ENCODE results near the gene TEX29.

Gene TEX29

GRCh38 chr13:111322001-111322915 lies 1.8 kb downstream of the TEX29 start:
- no peak for DNase-seq (ENCODE audit: low read depth in 2 of 2)

- DNase-seq (ENCODE audit: low read depth in 2 of 2), result no peak
These were observed 2.5 kb downstream of the TEX29 start for GRCh38 chr13:111322916-111323331.

- no peak for DNase-seq (ENCODE audit: low read depth in 2 of 2)
These were observed 3.1 kb downstream of the TEX29 start for GRCh38 chr13:111323549-111323948.

- no peak for DNase-seq (ENCODE audit: low read depth in 2 of 2)
These were observed 3.7 kb downstream of the TEX29 start for GRCh38 chr13:111323950-111324651.

GRCh38 chr13:111324736-111325135 lies 4.3 kb downstream of the TEX29 start:
- no peak for DNase-seq (ENCODE audit: low read depth in 2 of 2)

GRCh38 chr13:111325146-111325890 lies 4.9 kb downstream of the TEX29 start:
- no peak for DNase-seq (ENCODE audit: low read depth in 2 of 2)

- DNase-seq (ENCODE audit: low read depth in 2 of 2), result no peak
These were observed 5.6 kb downstream of the TEX29 start for GRCh38 chr13:111325941-111326620.

GRCh38 chr13:111326621-111326965 lies 6.2 kb downstream of the TEX29 start:
- DNase-seq (ENCODE audit: low read depth in 2 of 2), result no peak

GRCh38 chr13:111326981-111327642 lies 6.7 kb downstream of the TEX29 start:
- DNase-seq (ENCODE audit: low read depth in 2 of 2), result no peak

GRCh38 chr13:111327730-111328573 lies 7.5 kb downstream of the TEX29 start:
- DNase-seq (ENCODE audit: low read depth in 2 of 2), result no peak

GRCh38 chr13:111328574-111329410 lies 8.3 kb downstream of the TEX29 start:
- no peak for DNase-seq (ENCODE audit: low read depth in 2 of 2)

GRCh38 chr13:111329641-111330040 lies 9.2 kb downstream of the TEX29 start:
- no peak for DNase-seq (ENCODE audit: low read depth in 2 of 2)

GRCh38 chr13:111330066-111330610 lies 9.7 kb downstream of the TEX29 start:
- no peak for DNase-seq (ENCODE audit: low read depth in 2 of 2)

- DNase-seq (ENCODE audit: low read depth in 2 of 2), result no peak
These were observed 14.9 kb downstream of the TEX29 start for GRCh38 chr13:111335298-111335697.

GRCh38 chr13:111336666-111337065 lies 16.2 kb downstream of the TEX29 start:
- DNase-seq (ENCODE audit: low read depth in 2 of 2), result no peak

GRCh38 chr13:111337206-111337605 lies 16.8 kb downstream of the TEX29 start:
- DNase-seq (ENCODE audit: low read depth in 2 of 2), result no peak

GRCh38 chr13:111337741-111338140 lies 17.3 kb downstream of the TEX29 start:
- no peak for DNase-seq (ENCODE audit: low read depth in 2 of 2)

GRCh38 chr13:111338841-111339240 lies 18.4 kb downstream of the TEX29 start:
- DNase-seq (ENCODE audit: low read depth in 2 of 2), result no peak
